SW 1271 (cell line): ENCODE data around the gene ELF1.
"Not testable (repeated sequence)": the region's sequence is repeated elsewhere in the genome, so short reads cannot be mapped to it uniquely, and the experiment has no call there.

Experiments
- DNase-seq, 2 experiments: peaks; one replicate each; lab custom pipeline; 2025; lab: John Stamatoyannopoulos, UW

Gene ELF1

DNA sequence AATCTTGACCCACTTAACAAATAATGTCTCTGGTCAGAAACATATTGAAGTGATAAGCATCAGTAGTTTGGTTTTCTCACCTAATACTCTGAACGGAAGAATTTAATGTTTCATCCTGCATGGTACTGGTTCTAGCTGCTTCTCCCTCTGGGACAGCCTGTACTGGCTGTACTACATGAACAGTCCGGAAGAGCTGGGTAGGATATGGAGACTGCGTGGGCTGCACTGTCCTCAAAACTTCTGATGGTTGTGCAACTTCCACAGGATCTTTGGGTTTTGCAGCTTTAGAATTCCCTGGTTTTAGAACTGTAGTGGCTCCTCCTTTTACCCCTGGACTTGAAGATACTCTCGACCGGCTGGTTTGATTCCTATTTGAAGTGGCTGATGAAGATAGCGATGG is 78.3 kb downstream of the ELF1 start:
- DNase-seq = no peak

DNA sequence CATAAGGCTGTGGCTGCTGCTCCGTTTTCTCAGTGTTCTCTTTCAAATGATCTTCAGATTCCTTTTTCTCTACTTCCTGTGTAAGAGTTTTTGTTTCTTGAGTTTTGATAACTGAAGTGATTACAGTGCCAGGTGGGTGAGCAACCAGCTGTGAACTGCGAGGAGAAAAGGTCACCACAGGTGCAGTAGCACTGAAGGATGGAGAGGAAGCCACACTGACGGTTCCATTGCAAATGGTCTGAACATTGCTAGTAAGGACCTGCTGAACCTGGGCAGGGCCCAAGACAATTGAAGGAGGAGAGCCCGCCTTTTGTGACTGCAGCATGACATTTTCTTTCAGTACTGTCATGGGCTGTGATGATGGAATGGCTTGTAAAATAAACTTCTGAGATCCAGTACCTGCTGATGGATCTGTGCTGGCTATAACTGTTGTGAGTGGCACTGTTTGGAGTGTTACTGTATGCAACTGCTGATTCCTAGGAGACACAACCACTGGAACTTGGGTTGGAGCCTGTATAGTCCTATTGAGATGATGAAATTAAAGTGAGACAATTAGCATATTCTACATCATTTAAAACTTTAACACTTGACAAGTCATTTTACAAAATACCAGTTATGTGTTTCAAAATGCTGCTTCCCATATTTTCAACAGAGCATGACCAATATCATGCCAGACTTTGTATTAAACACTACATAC is 85.5 kb downstream of the ELF1 start:
- no peak for DNase-seq

DNA sequence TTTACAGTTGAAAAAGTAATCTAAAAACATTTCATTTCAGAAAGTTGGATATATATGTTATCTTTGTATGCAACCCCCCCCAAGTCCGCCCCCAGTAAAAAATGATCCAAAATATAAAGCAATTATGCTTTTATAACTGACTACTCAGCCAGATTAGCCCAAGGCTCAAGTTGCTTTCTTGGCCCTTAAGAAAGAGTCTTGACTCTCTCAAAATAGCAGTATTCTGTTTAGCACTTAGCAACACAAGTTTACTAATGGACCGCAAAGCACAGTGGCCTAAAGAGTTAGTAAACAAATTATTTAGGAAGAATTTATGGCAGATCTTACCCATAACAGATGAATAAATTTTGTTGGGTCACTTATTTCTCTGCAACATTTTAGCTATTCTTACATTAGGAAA is 86.9 kb downstream of the ELF1 start:
- DNase-seq = no peak

DNA sequence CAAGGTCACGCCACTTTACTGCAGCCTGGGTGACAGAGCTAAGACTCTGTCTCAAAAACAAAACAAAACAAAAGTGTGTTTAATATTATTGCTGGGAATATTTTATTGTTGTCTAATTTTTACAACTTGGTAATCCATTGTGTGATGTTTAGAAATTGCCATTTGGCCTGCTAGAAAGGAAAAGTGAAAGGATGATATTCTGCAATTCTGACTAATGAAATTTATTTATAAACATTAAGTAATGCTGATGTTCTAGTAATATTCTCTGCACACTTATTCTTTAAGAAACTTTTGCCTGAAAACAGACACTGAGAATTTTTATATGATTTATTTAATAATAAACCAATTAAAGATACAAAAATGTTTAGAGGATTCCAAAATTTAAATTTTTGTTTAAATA is 87.4 kb downstream of the ELF1 start:
- no peak for DNase-seq

DNA sequence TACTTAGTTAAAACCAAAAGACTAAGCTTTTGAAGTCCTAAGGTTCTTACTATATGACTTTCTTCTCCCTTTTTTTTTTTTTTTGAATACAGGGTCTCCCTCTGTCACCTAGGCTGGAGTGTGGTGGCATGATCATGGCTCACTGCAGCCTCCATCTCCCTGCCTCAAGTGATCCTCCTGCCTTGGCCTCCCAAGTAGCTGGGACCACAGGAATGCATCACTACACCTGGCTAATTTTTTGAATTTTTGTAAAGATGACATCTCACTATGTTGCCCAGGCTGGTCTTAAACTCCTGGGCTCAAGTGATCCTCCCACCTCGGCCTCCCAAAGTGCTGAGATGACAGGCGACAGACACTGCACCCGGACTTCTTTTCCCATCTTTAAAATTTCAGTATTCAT is 89.2 kb downstream of the ELF1 start:
- not testable (repeated sequence) for DNase-seq

DNA sequence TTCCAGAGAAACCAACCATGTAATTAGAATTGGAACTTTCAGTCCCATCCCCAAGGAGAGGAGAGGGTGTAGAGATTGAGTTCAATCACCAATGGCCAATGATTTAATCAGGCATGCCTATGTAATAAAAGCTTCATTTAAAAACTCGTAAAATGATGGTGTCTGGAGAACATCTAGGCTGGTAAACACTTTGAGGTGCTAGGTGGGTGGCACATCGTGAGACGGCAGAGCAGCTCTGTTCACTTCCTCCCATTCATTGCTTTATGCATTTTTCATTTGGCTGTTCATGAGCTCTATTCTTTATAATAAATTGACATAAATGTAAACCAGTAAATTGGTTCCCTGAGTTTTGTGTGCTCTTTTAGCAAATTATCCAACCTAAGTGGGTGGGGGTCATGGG is 90.1 kb downstream of the ELF1 start:
- DNase-seq = no peak

DNA sequence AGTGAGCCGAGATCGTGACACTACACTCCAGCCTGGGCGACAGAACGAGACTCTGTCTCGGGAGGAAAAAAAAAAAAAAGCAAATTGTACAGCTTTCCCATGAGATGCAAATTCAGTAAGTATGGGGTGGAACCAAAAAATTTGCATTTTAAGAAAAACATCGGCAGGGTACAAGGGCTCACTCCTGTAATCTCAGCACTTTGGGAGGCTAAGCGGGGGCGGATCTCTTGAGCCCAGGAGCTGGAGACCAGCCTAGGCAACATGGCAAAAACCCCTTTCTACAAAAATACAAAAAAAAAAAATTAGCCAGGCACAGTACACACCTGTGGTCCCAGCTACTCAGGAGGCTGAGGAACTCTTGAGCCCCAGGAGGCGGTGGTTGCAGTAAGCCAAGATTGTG is 91.2 kb downstream of the ELF1 start:
- no peak for DNase-seq

DNA sequence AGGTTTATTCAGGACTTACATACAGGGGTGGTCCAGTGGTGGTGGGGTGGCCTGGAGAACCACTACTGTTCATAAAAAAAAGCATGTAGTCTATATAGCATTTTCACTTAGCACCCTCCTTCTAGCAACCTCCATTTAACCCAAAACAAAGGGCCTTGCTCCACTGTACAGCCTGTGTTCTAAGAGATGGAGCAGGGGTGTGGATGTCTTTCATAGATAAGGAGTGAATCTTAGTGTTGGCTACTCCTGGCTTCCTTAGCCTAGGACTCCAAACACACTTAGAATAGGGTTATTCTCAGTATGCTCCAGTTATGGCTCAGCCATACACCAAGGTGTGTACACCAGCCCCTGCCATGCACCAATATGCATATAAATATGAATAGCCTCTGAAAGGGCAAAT is 95.2 kb downstream of the ELF1 start:
- no peak for DNase-seq

DNA sequence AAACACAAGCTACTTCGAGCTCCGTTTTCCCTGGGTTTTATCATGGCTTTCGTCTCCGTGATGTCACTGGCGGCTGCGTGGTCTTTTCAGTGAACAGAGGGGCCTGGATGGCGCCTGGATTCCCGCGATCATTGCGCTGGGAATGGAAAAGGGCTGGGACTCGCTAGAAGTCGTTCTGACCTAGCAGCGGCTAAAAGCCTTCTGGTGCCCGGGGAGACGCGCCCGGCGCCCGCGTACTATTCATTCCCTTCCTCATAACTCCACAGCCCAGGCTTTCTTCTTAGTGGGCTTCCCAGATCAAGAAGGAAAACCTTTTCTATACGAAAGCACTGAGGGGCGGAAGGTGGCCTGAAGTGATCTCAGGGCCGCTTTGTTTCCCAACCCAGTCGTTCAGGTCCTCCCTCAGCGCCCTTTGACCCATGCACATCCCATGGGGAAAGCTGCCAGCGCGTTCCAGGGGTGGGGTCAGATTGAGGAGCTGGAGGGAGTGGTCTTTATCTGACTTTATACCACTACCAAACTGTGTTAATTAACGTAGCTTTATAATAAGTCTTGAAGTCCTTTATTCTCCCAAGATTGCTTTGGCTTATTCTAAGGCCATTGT is 96.6 kb downstream of the ELF1 start:
- DNase-seq = no peak

DNA sequence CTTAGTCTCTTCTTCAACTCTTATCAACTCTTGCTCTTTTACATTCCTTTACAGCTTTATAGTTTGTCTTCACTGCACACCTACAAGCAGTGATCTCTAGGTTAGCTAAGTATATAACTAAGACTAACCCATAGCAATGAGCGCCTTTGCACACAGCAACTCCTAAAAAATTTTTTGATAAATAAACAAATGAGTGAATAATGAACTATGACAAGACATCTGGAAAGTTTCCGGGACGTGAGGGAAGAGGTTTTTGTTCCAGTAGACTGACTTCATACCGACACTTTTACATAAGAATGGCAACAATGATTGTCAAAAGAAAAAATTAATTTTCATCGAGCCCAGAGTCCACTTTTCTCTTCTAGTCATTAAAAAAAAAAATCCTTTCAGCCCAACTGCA is 98.3 kb downstream of the ELF1 start:
- peak in 1 of 2 experiments; percentile 10 for DNase-seq

DNA sequence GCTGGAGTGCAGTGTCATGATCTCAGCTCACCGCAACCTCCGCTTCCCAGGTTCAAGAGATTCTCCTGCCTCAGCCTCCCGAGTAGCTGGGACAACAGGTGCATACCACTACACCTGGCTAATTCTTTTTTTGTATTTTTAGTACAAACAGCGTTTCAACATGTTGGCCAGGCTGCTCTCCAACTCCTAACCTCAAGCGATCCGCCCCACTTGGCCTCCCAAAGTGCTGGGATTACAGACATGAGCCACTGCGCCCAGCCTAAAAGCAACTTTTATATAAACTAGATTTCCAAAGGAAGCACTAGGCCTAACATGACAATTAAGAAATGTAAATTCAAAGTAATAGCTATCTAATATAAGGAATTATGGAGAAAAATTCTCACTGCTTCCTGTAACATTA is 99.2 kb downstream of the ELF1 start:
- DNase-seq = not testable (repeated sequence)

DNA sequence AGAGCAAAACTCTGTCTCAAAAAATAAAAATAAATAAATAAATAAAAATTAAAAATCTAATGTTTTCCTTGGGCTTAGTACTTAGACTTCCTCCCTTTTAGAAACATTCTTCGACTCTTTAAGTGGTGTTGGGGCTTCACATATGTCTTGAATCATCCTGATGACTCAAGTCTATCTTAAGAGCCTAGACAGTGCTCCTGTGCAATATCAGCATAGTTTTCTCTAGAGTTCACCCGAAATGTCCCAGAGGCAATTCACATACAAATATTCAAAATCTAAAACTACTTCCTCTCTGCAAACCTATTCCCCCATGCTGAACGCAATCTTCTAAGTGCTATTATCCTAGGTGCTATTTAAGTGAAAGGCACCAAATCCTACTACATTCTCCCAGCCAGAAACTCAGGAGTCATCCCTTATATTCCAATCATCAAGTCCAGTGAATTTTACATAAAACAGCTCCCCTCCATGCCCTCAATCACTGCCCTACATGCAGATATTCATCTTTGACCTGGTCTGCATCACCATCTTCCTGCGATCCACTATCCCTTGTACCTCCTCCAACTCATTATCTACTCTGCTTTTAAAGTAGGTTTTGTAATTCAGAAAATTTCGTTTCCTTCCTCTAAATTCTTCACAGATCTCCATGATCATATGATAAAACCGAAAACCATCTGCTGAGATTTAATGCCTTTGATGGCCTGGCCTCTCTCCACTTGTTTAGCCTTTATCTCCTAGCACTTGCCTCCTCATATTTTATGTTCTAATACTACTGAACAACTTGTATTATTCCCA is 102.7 kb downstream of the ELF1 start:
- no peak for DNase-seq

DNA sequence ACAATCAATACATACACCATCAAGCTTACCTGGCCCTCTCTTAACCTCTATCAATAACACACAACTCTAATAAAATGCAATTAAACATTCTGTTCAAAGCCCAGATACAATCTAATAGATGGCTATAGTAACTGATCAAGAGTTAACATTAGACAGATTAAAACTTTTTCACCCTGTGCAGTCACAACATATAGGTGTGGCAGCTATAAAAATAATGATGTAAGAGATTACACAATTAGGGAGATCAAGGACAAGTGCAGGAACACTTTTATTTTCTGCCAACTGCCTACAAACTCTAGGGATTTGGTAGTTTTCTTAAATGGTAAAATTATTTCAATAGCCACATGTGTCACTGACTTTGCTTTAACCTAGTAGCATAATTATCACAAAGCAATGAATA is 104.3 kb downstream of the ELF1 start:
- DNase-seq = not testable (repeated sequence)

DNA sequence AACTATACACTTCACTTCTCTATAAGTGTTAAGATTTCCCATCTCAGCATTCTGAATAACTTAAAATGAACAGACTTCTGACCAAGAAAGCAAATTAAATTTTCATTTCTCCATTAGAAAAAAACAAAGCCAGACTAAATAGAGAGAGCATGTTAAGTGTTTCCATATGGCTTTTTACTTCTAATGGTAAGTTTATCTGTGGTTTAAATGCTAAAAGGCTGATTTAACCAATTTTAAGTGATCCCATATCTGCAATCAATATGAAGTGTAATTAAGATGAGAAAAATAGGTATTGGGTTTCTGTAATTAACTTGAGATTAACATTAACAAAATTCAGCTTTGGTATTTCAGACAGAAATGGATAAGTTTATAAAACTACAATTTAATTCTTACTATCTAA is 107.8 kb downstream of the ELF1 start:
- DNase-seq = no peak

DNA sequence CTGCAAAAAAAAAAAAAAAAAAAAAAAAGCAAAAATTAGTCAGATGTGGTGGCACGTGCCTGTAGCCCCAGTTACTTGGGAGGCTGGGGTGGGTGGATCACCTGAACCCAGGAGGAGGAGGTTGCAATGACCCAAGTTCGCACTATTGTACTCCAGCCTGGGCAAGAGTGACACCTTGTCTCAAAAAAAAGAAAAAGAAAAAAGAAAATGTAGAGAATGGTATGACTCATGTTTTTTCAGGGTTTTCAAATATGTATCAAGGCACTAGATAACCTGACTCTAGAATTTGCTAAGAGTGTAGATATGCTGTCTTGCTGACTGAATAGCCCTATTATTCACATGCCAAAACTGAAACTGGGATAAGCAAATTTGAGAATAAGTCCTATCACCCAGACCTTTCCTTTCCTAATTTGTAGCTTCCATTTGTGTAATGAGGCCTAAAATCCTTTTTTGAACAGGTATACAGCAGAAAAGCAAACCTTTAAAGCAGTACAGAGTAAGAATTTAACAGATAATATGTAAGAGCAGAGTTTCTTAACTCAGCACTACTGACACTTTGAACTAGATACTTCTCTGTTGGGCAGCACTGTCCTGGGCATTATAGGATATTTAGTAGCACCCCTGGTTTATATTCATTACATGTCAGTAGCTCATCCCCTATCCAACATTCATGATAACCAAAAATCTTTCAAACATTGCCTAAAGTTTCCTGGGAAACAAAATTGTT is 108.6 kb downstream of the ELF1 start:
- peak in 1 of 2 experiments; percentile 9 for DNase-seq

DNA sequence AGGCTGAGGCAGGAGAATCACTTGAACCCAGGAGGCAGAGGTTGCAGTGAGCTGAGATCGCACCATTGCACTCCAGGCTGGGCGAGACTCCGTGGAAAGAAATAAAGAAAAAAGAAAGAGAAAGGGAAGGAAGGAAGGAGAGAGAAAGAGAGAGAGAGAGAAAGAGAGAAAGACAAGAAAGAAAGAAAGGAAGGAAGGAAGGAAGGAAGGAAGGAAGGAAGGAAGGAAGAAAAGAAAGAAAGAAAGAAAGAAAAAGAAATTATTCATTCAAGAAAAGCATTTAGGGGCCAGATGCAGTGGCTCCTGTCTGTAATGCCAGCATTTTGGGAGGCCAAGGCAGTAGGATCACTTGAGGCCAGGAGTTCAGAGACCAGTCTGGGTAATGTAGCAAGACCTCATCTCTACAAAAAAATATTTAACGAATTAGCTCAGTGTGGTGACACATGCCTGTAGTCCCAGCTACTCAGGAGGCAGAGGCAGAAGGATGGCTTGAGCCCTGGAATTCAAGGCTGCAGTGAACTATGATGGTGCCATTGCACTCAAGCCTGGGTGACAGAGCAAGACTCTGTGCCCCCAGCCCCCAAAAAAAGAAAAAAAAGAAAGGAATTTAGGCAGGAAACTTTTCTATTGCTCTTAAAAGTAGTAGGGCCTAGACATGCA is 109.4 kb downstream of the ELF1 start:
- not testable (repeated sequence) for DNase-seq

DNA sequence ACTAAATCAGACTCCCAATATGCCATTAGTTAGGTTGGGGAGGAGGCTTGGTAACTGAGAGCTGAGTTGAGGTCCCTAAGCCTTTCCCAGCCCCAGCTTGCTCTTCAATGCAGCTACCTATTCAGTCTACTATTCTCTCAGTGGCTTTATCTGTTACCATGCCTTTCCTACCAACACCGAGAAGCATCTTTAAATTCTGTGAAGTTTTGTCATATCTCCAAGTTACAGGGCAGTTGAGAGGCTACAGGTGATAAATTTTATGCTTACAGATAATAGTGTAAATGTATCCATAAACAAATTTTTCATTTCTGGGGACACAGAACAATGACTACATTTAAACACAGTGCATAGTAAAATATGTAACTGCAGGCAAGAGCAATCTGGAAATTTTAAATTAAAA is 110.6 kb downstream of the ELF1 start:
- no peak for DNase-seq

DNA sequence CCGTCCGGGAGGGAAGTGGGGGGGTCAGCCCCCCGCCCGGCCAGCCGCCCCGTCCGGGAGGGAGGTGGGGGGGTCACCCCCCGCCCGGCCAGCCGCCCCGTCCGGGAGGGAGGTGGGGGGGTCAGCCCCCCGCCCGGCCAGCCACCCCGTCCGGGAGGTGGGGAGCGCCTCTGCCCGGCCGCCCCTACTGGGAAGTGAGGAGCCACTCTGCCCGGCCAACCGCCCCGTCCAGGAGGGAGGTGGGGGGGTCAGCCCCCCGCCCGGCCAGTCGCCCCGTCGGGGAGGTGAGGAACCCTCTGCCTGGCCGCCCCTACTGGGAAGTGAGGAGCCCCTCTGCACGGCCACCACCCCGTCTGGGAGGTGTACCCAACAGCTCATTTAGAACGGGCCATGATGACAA is 118.1 kb downstream of the ELF1 start:
- not testable (repeated sequence) for DNase-seq

DNA sequence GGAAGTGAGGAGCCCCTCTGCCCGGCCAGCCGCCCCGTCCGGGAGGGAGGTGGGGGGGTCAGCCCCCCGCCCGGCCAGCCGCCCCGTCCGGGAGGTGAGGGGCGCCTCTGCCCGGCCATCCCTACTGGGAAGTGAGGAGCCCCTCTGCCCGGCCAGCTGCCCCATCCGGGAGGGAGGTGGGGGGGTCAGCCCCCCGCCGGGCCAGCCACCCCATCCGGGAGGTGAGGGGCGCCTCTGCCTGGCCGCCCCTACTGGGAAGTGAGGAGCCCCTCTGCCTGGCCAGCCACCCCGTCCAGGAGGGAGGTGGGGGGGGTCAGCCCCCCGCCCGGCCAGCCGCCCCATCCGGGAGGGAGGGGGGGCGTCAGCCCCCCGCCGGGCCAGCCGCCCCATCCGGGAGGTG is 118.5 kb downstream of the ELF1 start:
- DNase-seq = not testable (repeated sequence)

DNA sequence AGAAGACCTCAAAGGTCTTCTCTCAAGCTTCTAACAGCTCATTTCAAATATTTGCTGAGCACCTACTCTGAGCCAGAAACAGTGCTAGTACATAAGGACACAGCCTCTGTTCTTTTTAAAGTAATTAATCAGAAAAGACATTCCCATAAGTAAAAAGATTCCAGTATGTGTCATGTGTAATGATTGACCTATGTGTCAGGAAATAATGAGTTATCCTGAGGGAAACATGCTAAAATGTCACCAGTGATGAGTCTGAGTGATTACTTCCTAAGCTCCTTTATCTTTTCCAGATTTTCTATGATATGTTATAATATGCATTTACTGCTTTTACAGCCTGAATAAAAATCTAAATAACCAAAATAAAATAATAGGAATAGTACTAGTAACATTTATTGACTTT is 122.1 kb downstream of the ELF1 start:
- DNase-seq = no peak

DNA sequence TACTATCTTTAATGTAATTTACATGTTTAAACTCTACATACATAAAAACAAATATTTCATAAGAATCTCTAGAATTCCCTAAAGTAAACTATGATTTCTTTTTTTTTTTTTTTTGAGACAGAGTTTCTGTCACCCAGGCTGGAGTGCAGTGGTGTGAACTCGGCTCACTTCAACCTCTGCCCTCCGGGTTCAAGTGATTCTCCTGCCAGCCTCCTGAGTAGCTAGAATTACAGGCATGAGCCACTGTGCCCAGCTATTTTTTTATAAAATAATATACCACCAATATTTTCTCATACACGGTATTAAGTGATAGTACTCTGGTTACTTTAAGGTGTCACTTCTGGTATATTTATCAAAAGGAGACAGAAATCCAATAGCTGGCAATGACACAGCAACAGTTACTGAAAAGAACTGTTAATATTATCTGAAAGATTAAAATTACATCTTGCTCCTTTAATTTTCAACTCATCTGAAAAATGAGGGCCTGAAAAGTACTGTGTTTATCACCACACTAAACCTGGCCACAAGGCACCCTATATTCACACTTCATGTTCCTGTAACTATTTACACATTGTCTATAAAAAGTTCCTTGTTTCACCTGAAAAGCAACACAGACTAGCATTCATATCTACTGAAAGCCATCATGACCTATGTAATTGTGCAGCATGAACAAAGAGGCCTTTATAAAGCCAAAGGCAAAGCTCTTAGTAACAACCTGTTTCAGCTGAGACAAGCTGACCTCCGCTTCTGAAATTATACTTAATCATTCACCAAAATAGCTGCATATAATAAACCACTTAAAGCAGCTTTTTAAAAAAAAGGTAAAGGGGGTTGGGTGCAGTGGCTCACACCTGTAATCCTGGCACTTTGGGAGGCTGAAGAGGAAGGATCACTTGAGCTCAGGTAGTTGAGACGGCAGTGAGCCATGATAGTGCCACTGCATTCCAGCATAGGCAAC is 123.6 kb downstream of the ELF1 start:
- DNase-seq = no peak
